Forelimb muscle (tissue), 1 donor: ENCODE measurements around the gene HMCES. TPM values are rescaled to one million over a fixed set of nuclear protein-coding genes. Genes with fewer than 3 reads are reported as not detected.
"Not testable (repeated sequence)": the region's sequence is repeated elsewhere in the genome, so short reads cannot be mapped to it uniquely, and the experiment has no call there.

Source experiments
- DNase-seq: peaks from one replicate; pipeline ENCODE4 v3.0.0-alpha.2; 2013; ENCODE audit warnings: low read depth
- polyA plus RNA-seq: library from polyadenylated mRNA; unstranded; fragments of 120-200 nt; gene quantifications from one replicate; pipeline ENCODE4 v1.2.1, GENCODE V29; 2013; ENCODE audit not compliant: insufficient read length

The HMCES gene
- polyA plus RNA-seq, 1 donor, result 21.8 TPM

- no peak for DNase-seq
These were observed 42.3 kb downstream of the HMCES start for GRCh38 chr3:129320825-129321487.

DNA sequence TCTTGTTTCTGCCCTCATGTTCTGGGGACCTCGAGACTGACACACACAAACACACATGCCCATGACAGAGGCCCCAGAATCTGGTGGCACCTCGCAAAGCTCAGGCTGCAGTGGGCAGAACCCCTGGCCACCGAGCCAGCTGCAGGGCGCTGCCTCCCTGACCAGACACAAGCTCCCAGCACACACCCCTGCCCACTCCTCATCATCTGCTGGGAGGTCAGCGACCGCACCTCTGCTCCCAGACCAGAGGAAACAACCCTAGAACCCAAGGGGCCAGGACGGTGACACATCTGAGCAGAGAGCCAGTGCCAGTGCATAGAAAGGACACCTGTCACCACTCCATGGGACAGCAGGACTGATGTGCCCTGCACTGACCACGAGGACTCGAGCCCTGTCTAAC is 43.2 kb downstream of the HMCES start:
- DNase-seq, result no peak

DNA sequence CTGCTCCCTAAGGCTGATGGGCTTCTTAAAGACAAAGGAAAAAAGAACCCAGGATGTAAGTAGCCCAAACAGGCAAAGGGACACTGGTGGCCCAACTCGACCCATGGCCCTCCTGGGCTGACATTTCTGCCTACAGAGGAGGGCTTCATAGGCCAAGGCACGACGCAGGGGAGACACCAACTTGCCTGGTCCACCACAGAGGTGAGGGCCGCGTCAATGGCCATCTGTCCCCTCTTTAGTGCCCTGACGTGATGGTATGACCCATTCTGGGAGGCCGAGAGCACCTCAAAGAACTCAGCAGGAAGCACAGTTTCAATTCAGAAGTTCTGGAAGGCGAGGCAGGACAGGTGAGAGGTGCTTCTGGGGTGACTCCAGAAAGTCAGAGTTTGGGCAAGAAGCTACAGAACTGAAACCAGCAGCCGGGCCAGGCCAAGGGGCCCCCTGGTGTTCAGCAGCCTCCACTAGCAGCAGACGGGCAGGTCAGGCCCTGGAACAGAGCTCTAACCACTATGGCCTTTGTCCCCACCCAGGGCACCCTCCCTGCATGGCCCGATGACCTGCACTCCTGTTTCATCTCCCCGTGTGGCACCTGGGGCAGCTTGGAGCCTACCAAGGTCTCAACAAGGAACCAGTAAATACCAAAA is 45.1 kb downstream of the HMCES start:
- DNase-seq, result no peak

GRCh38 chr3:129324855-129325254 is 46.2 kb downstream of the HMCES start:
- DNase-seq, result no peak

GRCh38 chr3:129325383-129325782 is 46.7 kb downstream of the HMCES start:
- DNase-seq, result no peak

DNA sequence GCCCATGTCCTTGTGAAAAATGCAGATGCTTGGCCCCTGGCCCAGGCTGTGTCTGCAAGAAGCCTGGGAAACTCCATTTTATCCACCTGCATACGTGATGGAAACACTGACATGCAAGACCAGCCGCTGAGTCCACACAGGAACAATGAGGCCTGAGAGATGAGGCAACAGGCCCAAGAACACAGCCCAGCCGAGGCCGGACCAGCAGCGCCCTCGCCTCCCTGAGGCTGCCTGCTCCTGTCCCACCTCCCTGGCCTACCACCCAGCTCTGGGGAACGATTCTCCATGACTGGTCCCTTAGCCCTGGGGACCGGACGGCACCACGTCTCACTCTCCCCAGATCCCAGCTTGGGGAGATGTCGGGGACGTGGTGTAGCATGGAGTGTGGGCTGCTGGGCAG is 47.5 kb downstream of the HMCES start:
- DNase-seq, result no peak

DNA sequence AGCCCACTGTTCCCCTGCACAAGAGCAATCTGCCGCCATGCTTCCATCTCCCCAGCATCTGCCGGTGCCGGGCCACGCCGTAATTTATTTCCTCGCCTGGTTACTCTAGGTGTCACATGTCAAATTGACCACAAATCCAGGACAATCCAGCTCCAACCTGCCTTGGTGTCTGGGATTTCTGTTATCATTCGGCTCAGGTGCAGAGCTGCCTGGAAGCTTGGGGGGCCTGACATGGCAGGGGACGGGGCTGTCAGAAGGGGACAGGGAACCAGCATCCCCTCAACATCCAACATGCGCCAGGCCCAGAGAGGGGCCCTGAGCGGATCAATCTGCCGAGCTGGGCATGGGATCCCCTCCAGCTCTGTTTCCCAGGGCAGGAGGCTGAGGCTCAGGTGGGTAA is 47.9 kb downstream of the HMCES start:
- no peak for DNase-seq

DNA sequence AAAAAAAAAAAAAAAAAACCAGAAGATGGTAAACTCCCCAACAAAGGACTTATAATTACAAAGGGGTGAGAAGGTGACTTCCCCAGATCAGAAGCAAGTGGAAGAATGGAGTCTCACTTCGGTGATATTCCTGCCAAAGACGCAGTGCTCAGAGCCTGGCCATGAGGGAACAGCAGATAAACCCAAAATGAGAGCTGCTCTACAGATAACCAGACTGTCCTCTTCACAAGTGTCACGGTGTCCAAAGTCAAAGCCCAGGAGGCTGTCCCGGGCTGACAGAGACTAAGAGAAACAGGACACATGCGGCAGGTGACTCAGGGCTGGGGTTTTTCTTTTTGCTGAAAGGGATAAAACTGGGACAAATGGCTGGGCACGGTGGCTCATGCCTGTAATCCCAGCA is 48.8 kb downstream of the HMCES start:
- no peak for DNase-seq

GRCh38 chr3:129329858-129330257 is 51.2 kb downstream of the HMCES start:
- no peak for DNase-seq

GRCh38 chr3:129330409-129330808 is 51.7 kb downstream of the HMCES start:
- no peak for DNase-seq

- no peak for DNase-seq
These were observed 55.2 kb downstream of the HMCES start for GRCh38 chr3:129333891-129334290.

DNA sequence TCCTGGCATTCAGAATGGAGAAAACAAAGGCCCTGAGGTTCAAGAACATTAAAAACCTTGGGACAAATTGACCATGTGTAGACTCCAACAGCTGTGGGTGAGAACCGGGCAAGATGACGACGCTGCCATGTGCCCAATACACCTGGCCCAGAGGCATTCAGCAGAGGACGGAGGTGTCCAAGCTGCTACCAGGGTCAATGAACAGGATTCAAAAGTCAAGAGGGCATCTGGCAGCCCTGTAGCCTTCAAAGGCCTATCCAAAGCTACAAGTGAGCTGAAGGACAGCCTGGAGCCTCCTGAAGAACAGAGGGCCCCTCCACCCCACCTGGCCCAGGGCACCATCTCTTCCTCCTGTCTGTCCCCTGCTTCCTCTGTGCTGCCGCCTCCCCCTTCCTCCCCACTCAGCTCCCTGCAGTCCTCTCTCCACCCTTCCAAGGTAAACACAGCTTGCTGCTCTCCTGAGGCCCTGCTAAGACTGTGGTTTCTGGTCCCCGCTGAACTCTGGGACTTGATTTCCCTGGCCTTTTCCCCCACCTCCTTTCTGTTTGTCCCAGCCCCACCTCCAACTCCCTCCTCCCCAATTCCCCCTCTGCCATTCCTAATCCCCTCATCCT is 57.5 kb downstream of the HMCES start:
- no peak for DNase-seq

GRCh38 chr3:129337719-129338118 is 59.0 kb downstream of the HMCES start:
- DNase-seq, result not testable (repeated sequence)

DNA sequence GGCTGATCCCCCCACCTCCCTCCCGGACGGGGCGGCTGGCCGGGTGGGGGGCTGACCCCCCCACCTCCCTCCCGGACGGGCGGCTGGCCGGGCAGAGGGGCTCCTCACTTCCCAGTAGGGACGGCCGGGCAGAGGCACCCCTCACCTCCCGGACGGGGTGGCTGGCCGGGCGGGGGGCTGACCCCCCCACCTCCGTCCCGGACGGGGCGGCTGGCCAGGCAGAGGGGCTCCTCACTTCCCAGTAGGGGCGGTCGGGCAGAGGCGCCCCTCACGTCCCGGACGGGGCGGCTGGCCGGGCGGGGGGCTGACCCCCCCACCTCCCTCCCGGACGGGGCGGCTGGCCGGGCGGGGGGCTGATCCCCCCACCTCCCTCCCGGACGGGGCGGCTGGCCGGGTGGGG is 60.5 kb downstream of the HMCES start:
- not testable (repeated sequence) for DNase-seq

GRCh38 chr3:129339833-129340232 is 61.2 kb downstream of the HMCES start:
- not testable (repeated sequence) for DNase-seq

DNA sequence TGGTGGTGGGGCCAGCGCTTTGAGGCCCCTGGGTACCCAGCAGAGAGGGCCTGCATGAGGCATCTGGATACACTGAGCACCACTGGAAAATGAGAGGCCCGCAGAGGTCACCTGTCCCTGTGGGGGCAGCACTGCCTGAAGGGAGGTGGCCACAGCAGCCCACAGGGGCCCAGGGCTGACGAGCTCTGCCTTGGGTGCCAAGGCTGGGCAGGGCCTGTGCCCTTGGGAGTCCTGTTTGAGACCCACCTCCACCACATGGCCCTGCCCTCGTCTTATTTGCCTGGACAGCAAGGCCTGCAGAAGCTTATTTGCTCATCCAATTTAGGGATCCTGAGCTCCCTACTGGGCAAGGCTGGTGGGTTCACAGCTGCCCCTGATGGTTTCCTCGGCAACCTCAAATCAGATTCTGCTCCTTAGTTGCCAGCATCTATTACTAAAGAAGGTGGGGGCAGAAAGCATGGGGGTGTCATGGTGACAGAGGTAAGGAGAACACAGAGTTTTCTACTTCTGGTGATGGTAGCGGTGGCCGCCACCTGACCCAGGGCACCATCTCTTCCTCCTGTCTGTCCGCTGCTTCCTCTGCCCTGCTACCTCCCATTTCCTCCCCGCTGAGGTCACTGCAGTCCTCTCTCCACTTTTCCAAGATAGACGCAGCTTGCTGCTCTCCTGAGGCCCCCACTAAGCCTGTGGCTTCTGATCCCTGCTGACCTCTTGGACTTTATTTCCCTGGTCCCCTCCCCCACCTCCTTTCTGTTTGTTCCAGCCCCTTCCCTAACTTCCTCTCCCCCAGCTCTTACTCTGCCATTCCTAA is 62.9 kb downstream of the HMCES start:
- DNase-seq, result no peak

DNA sequence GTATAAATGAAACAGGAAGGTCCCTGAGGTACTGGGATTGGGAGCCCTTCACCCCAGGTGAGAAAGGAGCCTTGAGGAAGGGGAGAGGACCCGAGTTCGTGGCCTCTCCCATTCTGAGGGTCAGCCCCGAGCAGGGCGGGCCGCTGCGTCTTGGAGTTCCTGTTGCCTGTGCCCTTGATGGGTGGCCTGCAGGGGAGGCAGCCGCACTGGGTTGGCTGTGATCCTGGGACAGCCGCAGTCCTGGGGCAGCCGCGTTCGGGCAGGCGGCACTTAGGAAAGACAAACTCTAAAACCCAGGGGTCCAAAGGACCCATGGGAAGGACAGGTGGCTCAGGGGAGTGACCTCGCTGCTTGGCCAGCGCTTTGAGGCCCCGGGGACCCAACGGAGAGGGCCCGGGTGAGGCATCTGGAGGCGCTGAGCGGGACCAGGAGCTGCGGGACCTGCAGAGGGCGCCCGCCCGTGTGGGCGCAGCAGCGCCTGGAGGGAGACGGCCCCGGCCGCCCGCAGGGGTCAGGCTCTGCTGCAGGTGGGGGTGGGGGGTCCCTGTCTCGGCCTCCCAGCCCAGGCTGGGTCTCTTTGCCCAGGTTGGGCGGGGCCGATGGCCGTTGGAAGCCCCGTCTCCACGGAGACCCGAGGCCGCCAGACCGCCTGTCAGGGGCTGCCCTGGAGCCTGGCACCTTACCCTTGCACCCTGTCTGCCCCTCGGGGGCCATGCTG is 65.1 kb downstream of the HMCES start:
- no peak for DNase-seq

- DNase-seq, result no peak
These were observed 66.0 kb downstream of the HMCES start for GRCh38 chr3:129344540-129345220.

- DNase-seq, result no peak
These were observed 66.6 kb downstream of the HMCES start for GRCh38 chr3:129345281-129345680.

DNA sequence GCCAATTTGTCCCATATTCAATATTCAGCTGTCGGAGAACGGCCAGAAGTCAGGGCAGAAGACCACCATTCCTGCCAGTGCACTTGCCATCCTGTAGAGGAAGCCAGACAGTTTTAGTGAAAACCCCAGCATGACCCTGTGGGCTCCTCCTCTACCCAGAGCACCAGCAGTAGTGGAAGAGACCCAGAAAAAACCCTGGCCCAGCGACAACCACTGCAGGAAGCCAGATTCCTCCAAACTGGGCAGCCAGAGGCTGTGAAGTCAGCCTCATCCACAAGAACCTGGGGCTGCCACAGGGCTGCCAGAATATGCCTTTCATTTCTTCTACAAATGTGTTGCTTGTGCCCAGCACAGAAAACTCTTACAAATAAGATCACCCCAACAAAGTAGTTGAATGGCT is 67.3 kb downstream of the HMCES start:
- DNase-seq, result no peak
